Astrocyte of the hippocampus (primary cell): ENCODE results near the gene VSTM2L.

ENCODE experiments used
- DNase-seq: peaks from one replicate; pipeline ENCODE4 v3.0.0; 2011; ENCODE audit warnings: low read depth, low spot score

The VSTM2L gene

GRCh38 chr20:37936451-37936850 lies 33.5 kb downstream of the VSTM2L start:
- DNase-seq: no peak

GRCh38 chr20:37937686-37938085 lies 34.8 kb downstream of the VSTM2L start:
- DNase-seq: no peak

- no peak for DNase-seq
Observed at GRCh38 chr20:37938181-37938750, 35.3 kb downstream of the VSTM2L start.

- DNase-seq: no peak
Observed at GRCh38 chr20:37938954-37939353, 36.0 kb downstream of the VSTM2L start.

GRCh38 chr20:37939701-37940560 lies 37.0 kb downstream of the VSTM2L start:
- no peak for DNase-seq

- no peak for DNase-seq
Observed at GRCh38 chr20:37940858-37941257, 37.9 kb downstream of the VSTM2L start.

- DNase-seq: no peak
Observed at GRCh38 chr20:37941332-37941731, 38.4 kb downstream of the VSTM2L start.

- DNase-seq: no peak
Observed at GRCh38 chr20:37941992-37942391, 39.1 kb downstream of the VSTM2L start.

GRCh38 chr20:37943033-37943432 lies 40.1 kb downstream of the VSTM2L start:
- DNase-seq: no peak

DNA sequence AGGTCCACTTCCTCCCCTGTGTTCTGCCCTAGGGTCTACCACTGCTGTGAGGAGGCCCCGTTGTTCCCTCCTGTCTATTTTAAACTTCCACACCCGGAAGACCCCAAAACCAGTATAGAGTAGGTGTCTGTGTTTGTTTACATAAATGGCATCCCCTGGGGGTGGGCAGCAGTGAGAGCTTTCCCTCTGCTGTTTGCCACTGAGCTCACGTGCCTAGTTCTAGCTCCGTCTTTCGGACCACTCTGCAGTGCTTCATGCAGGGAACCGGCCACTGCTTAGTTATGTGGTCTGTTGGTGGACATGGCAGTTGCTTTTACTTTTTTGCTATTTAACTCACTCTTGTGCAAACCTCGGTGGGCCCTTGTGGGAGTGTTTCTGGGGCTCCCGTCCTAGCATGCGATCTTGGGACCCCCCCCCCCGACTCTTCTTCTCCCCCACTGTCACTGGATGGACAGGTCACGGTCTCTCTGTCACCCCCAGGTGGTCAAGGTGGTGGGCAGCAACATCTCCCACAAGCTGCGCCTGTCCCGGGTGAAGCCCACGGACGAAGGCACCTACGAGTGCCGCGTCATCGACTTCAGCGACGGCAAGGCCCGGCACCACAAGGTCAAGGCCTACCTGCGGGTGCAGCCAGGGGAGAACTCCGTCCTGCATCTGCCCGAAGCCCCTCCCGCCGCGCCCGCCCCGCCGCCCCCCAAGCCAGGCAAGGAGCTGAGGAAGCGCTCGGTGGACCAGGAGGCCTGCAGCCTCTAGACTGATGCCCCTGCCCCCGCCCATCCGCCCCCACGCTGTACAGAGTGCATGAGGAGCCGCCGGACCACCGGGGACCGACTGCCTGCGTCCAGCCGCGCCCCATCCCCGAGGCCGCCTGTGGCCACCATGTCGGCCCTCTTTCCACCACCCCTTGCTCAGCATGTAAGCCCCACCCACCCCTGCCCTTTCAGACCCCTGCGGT lies 40.9 kb downstream of the VSTM2L start:
- no peak for DNase-seq

- no peak for DNase-seq
Observed at GRCh38 chr20:37944456-37944981, 41.6 kb downstream of the VSTM2L start.

DNA sequence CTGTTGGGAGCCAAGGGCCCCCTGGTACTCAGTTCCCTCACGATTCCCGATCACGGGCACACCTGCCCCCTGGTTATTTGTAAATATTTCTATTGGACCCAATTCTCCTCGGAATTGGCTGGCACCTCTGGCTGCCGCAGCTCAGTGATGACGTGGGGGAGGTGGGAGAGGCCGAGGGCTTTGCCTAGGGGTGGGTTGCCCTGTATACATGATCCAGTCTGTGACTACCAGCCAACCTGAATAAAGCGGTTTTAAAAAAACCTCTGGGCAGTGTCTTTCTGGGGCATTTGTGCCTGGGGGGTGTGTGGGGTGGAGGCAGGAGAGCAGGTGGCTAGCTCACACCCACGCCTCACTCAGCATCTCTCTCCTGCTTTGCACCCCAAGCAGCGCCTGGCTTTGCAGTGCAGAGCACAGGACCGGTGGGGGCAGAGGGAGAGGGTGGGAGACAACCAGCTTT lies 42.2 kb downstream of the VSTM2L start:
- DNase-seq: no peak

DNA sequence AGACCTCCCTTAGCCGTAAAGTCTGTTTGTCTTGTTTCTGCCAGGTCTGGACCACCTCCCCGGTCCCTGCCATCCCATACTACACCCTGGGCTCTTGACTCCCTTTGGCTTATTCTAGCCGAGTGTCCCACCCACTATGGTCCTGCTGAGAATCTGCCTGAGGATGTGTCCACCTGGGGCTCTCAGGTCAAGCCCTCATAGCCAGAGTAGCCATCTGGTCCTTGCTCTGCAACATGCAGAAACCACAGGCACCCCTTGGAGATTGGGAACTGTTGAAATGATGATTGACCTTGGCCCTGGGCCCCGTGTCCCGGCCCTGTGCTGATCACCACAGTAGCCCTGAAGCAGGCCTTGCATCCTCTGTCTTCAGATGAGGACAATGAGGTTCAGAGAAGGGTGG lies 44.0 kb downstream of the VSTM2L start:
- no peak for DNase-seq

DNA sequence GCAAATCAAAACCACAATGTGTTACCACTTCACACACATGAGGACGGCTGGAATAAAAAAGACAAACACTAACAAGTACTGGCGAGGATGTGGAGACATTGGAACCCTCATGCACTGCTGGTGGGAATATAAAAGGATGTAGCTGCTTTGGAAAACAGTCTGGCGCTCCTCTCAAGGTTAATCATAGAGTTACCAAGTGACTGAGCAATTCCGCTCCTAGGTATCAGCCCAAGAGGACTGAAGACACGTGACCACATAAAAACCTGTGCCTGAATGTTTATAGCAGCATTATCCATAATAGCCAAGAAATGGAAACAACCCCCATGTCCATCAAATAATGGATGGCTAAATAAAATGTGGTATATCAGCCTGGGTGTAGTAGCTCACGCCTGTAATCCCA lies 45.0 kb downstream of the VSTM2L start:
- DNase-seq: no peak

- no peak for DNase-seq
Observed at GRCh38 chr20:37948956-37949355, 46.0 kb downstream of the VSTM2L start.

DNA sequence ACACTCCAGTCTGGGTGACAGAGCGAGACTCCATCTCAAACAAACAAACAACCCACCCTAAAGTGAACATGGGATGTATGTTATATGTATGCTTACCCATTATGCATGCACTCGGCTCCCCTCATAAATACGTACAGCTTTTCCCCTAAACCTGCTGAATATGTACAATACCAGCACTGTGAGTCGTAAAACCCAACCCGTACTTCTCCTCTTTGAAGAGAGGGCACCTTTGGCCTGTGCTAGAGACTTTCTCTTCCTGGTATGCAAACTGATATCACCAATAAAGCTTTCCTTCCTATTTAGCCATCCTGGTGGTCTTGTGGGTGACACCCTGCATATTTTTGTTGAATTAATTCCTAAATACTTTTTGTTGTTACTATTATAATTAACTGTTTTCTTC lies 51.3 kb downstream of the VSTM2L start:
- no peak for DNase-seq

GRCh38 chr20:37954626-37955025 lies 51.7 kb downstream of the VSTM2L start:
- no peak for DNase-seq

GRCh38 chr20:37955511-37955910 lies 52.6 kb downstream of the VSTM2L start:
- no peak for DNase-seq

GRCh38 chr20:37956107-37956585 lies 53.2 kb downstream of the VSTM2L start:
- no peak for DNase-seq

DNA sequence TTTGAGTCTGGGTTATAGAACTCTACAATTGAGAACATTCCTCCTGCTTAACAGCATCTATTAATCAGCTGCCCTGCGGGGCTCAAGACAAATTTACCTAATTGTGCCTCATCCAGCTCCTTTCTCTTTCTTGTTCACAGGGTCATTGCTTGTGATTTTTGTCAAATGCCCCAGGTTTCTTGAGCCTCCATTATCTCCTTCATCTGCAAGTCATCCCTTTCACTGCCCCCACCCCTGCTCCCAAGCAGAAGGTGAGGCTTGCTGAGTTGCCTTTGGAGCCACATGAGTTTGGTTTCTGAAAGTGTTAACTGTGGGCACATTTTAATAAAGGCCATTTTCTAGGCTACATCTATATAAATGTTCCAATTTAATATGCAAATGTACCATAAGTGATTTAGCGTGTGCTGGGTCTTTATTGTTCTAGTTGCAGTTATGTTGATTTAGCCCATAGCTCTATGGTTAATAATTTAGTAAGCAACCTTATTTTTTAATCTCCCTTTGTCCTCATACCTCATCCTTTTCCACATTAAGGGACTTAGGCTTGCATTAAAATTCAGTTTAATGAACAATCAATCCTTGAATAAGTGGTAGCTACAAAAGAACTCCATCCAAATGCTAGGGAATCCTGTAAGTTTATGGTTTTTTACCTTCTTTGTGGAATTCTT lies 56.1 kb downstream of the VSTM2L start:
- no peak for DNase-seq

DNA sequence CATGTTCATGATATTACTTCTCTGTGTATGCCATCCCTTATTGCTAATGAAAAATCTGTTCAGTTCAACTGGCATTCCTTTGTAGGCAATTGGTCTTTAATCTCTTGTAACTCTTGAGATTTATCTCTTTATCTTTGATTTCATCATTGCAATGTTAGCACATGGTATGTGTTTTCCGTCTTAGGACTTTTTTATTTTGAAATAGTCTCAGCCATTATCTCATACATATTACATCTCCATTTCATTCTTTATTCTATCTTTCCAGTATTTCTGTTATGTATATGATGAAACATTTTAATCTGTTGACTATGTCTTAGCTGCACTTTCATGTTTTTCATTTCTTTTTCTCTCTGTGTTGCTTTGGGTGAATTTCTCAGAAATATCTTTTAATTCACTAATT lies 58.1 kb downstream of the VSTM2L start:
- DNase-seq: no peak
